Astrocyte (in vitro differentiated cells and primary cell): ENCODE measurements around the gene CMC1. TPM values are rescaled to one million over a fixed set of nuclear protein-coding genes. Genes with fewer than 3 reads are reported as not detected.
A peak's percentile ranks its signal among the peaks of the same experiment; 100 is the strongest.
"Not testable (repeated sequence)": the region's sequence is repeated elsewhere in the genome, so short reads cannot be mapped to it uniquely, and the experiment has no call there.

Source experiments
- DNase-seq: peaks from one replicate; pipeline ENCODE4 v3.0.0-alpha.2; 2010; ENCODE audit warnings: low read depth
- FAIRE-seq: peaks from 2 replicates; lab custom pipeline; 2011; peaks lifted over from hg19 to GRCh38; lab: Jason Lieb, UNC
- H2AFZ ChIP-seq: 2 replicates; pipeline ENCODE4 v1.6.0; 2012; ENCODE audit warnings: low read depth, low read length, inconsistent platforms
- H3K27ac ChIP-seq: 2 replicates; pipeline ENCODE4 v1.5.1; 2011; ENCODE audit warnings: low read depth, low read length, inconsistent platforms
- H3K27me3 ChIP-seq: 2 replicates; pipeline ENCODE4 v1.6.0; 2011; ENCODE audit warnings: low read length, inconsistent platforms; ENCODE audit not compliant: insufficient read depth
- H3K36me3 ChIP-seq: 2 replicates; pipeline ENCODE4 v1.5.1; 2011; ENCODE audit warnings: low read length, inconsistent platforms; ENCODE audit not compliant: insufficient read depth
- H3K4me1 ChIP-seq: 2 replicates; pipeline ENCODE4 v1.5.1; 2011; ENCODE audit warnings: low read length, inconsistent platforms; ENCODE audit not compliant: insufficient read depth
- H3K4me2 ChIP-seq: 2 replicates; pipeline ENCODE4 v1.6.0; 2012; ENCODE audit warnings: low read length, inconsistent platforms
- H3K4me3 ChIP-seq: 2 replicates; pipeline ENCODE4 v1.5.1; 2011; ENCODE audit warnings: low read depth, mild to moderate bottlenecking, low read length, inconsistent platforms; ENCODE audit not compliant: insufficient read depth
- H3K79me2 ChIP-seq: 2 replicates; pipeline ENCODE4 v1.6.0; 2012; ENCODE audit warnings: mild to moderate bottlenecking, low read length, inconsistent platforms; ENCODE audit not compliant: insufficient read depth
- H3K9ac ChIP-seq: 2 replicates; pipeline ENCODE4 v1.6.0; 2012; ENCODE audit warnings: mild to moderate bottlenecking, low read length, inconsistent platforms
- H3K9me3 ChIP-seq: 2 replicates; pipeline ENCODE4 v1.5.1; 2012; ENCODE audit warnings: low read depth, mild to moderate bottlenecking, low read length, inconsistent platforms; ENCODE audit not compliant: insufficient read depth
- H4K20me1 ChIP-seq: 2 replicates; pipeline ENCODE4 v1.6.0; 2012; ENCODE audit warnings: low read length, inconsistent platforms; ENCODE audit not compliant: insufficient read depth
- H3K27ac Mint-ChIP-seq: one replicate; pipeline ENCODE4 v1.8.0; 2021; ENCODE audit warnings: mild to moderate bottlenecking, mixed read lengths; ENCODE audit not compliant: unreplicated experiment
- H3K27me3 Mint-ChIP-seq: one replicate; pipeline ENCODE4 v1.8.0; 2021; ENCODE audit warnings: low read depth, mixed read lengths; ENCODE audit not compliant: unreplicated experiment
- H3K36me3 Mint-ChIP-seq: one replicate; pipeline ENCODE4 v1.8.0; 2021; ENCODE audit warnings: low read depth, mixed read lengths; ENCODE audit not compliant: unreplicated experiment
- H3K4me1 Mint-ChIP-seq: one replicate; pipeline ENCODE4 v1.8.0; 2021; ENCODE audit warnings: low read depth, mixed read lengths; ENCODE audit not compliant: unreplicated experiment
- H3K4me3 Mint-ChIP-seq: one replicate; pipeline ENCODE4 v1.8.0; 2021; ENCODE audit warnings: mild to moderate bottlenecking, moderate library complexity, mixed read lengths; ENCODE audit not compliant: unreplicated experiment
- H3K9me3 Mint-ChIP-seq: one replicate; pipeline ENCODE4 v1.8.0; 2021; ENCODE audit warnings: mild to moderate bottlenecking, mixed read lengths; ENCODE audit not compliant: unreplicated experiment
- CTCF ChIP-seq: IDR thresholded peaks from 2 replicates; pipeline ENCODE4 v1.5.1; 2011; ENCODE audit warnings: low read depth, mild to moderate bottlenecking, inconsistent platforms, low read length, moderate library complexity; ENCODE audit not compliant: insufficient read depth
- EZH2 ChIP-seq: IDR thresholded peaks from 2 replicates; pipeline ENCODE4 v1.6.1; 2012; ENCODE audit warnings: mild to moderate bottlenecking, low read length, inconsistent platforms; ENCODE audit not compliant: insufficient read depth
- total RNA-seq: library from RNA; stranded (reverse); gene quantifications from 2 replicates; pipeline ENCODE4 v1.2.1, GENCODE V29; 2021

Gene CMC1
- total RNA-seq, 1 donor from 2014 or later = 13.4 TPM

GRCh38 chr3:28198974-28199373 is 42.4 kb upstream of the CMC1 start:
- Histone ChIP-seq H3K4me1 (no peaks in the 10 kb centered on the region), H3K27ac (no peak overlapping the region), H3K36me3 (no peaks in the 10 kb centered on the region), H4K20me1 (no peaks in the 10 kb centered on the region), H3K79me2 (no peaks in the 10 kb centered on the region), H3K27me3 (no peaks in the 10 kb centered on the region), H2AFZ (no peak overlapping the region), H3K9ac (no peak overlapping the region), H3K9me3 (peaks cover 3% of the 10 kb centered on the region), H3K4me3 (no peak overlapping the region), H3K4me2 (no peak overlapping the region)
- DNase-seq (no peak), FAIRE-seq (no peak)
- H3K4me3 Mint-ChIP-seq = no peak overlapping the region
- no peak overlapping the region for H3K27ac Mint-ChIP-seq
- TF ChIP-seq EZH2 (no peak), CTCF (no peak)
- no peaks in the 10 kb centered on the region for H3K9me3 Mint-ChIP-seq
- H3K27me3 Mint-ChIP-seq = no peaks in the 10 kb centered on the region
- no peaks in the 10 kb centered on the region for H3K4me1 Mint-ChIP-seq
- H3K36me3 Mint-ChIP-seq = no peaks in the 10 kb centered on the region

DNA sequence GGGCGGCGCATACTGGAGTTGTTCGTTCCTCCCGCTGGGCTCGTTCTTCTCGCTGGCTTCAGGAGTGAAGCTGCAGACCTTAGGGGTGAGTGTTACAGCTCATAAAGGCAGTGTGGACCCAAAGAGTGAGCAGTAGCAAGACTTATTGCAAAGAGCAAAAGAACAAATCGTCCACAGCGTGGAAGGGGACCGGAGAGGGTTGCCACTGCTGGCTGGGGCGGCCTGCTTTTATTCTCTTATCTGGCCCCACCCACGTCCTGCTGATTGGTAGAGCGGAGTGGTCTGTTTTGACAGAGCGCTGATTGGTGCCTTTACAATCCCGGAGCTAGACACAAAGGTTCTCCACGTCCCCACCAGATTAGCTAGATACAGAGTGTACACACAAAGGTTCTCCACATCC is 41.8 kb upstream of the CMC1 start:
- not testable (repeated sequence) for H3K4me1 Mint-ChIP-seq, H3K36me3 ChIP-seq, H3K79me2 ChIP-seq, H3K27me3 Mint-ChIP-seq, H3K9ac ChIP-seq, H2AFZ ChIP-seq, H3K4me3 ChIP-seq, DNase-seq, H3K27me3 ChIP-seq, FAIRE-seq, H3K4me3 Mint-ChIP-seq, H3K4me1 ChIP-seq, H4K20me1 ChIP-seq, H3K27ac ChIP-seq, H3K4me2 ChIP-seq, H3K9me3 Mint-ChIP-seq, H3K9me3 ChIP-seq, H3K36me3 Mint-ChIP-seq, H3K27ac Mint-ChIP-seq

GRCh38 chr3:28200366-28200848 is 41.0 kb upstream of the CMC1 start:
- not testable (repeated sequence) for H3K9ac ChIP-seq, H3K27me3 ChIP-seq, H3K4me1 ChIP-seq, H3K79me2 ChIP-seq, H3K4me2 ChIP-seq, H3K9me3 ChIP-seq, H3K4me1 Mint-ChIP-seq, H3K4me3 Mint-ChIP-seq, H2AFZ ChIP-seq, H3K4me3 ChIP-seq, H3K36me3 ChIP-seq, H3K27ac ChIP-seq, DNase-seq, H4K20me1 ChIP-seq, H3K27ac Mint-ChIP-seq, FAIRE-seq, H3K9me3 Mint-ChIP-seq, H3K36me3 Mint-ChIP-seq, H3K27me3 Mint-ChIP-seq

DNA sequence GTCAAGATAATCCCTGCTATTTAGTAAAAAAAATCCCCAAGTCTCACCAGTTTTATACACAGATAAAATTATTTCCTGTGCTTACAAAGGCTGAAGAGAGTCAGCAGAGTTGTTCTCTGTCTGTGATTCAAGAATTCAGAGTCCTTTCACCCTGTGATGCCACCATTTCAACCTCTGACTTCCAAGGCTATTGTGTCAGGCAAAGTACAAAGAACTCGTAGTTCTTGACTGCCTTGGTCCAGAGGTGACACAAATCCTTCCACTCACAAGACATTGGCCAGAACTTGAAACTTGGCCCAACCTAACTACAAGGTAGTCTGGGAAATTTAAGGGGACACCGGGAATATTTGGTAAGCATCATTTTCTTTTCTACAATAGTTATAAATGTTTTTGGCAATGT is 34.9 kb upstream of the CMC1 start:
- Histone ChIP-seq H3K9ac (no peak overlapping the region), H3K4me3 (no peak overlapping the region), H3K27me3 (no peaks in the 10 kb centered on the region), H3K27ac (no peak overlapping the region), H3K79me2 (no peaks in the 10 kb centered on the region), H2AFZ (peak overlapping the region; percentile 34), H3K9me3 (peaks cover 3% of the 10 kb centered on the region), H3K4me2 (no peak overlapping the region), H3K36me3 (no peaks in the 10 kb centered on the region), H4K20me1 (no peaks in the 10 kb centered on the region), H3K4me1 (no peaks in the 10 kb centered on the region)
- no peak for DNase-seq
- FAIRE-seq = no peak
- H3K27me3 Mint-ChIP-seq = no peaks in the 10 kb centered on the region
- H3K4me1 Mint-ChIP-seq = no peaks in the 10 kb centered on the region
- no peak overlapping the region for H3K4me3 Mint-ChIP-seq
- H3K36me3 Mint-ChIP-seq = no peaks in the 10 kb centered on the region
- TF ChIP-seq CTCF (no peak), EZH2 (no peak)
- peaks cover 2% of the 10 kb centered on the region for H3K9me3 Mint-ChIP-seq
- no peak overlapping the region for H3K27ac Mint-ChIP-seq
